Measurements from ENCODE around the gene COMP.

COMP gene

GRCh38 chr19:18745012-18745735 lies 45.9 kb downstream of the COMP start:
- no peak overlapping the region for H3K4me3 ChIP-seq (ENCODE audit: low read length)
- H4K20me1 ChIP-seq (ENCODE audit: insufficient read depth, low read length): peaks cover 16% of the 10 kb centered on the region
- H3K36me3 ChIP-seq (replicated peaks; ENCODE audit: low read depth, low read length): no peaks in the 10 kb centered on the region
- no peak overlapping the region for H3K27ac ChIP-seq (ENCODE audit: low read length)
- H3K27me3 ChIP-seq (ENCODE audit: low read depth, low read length): no peaks in the 10 kb centered on the region
- H3K4me2 ChIP-seq (ENCODE audit: low read length): no peak overlapping the region
- H3K9ac ChIP-seq (ENCODE audit: low read length): no peak overlapping the region
- no peaks in the 10 kb centered on the region for H3K9me3 ChIP-seq (ENCODE audit: insufficient read depth, low read length)
- TF ChIP-seq CTCF (IDR thresholded peaks at IDR 0.05; ENCODE audit: low read depth, low read length): no peak
- TF ChIP-seq EZH2phosphoT487 (IDR thresholded peaks at IDR 0.05; ENCODE audit: low read depth): no peak
- H2AFZ ChIP-seq (ENCODE audit: low read depth, low read length): no peak overlapping the region
- no peaks in the 10 kb centered on the region for H3K79me2 ChIP-seq (ENCODE audit: low read length)
- no peaks in the 10 kb centered on the region for H3K4me1 ChIP-seq (ENCODE audit: low read length)

DNA sequence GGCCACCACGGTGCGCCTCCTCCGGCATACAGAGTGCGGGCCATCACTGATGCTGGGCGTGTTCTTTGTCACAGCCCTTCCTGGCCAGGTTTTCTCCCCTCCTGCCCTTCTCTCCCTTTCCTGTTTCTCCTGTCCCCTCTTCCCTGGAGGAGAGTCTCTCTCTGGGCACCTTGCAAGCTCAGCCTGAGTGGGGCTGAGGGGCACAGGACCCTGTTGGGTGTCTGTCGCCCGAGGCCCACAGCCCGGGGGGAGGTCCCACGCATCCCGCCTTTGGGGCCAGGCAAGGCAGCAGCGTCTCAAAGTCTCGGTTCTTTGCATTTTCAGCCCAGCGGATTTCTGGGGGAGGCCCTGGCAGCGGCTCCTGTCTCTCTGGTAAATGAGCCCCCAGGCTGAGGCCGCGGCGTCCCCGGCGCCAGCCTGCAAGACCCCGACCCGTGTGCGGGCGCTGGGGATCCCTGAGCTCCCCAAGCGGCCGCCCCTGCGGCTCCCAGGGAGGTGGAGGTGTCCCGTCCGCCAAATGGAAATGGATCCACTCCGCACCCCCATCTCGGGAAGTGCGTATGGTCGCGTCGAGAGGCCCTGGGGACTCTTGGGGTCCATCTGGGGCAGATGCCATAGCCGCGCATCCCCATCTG lies 47.2 kb downstream of the COMP start:
- no peaks in the 10 kb centered on the region for H3K9me3 ChIP-seq (ENCODE audit: insufficient read depth, low read length)
- no peaks in the 10 kb centered on the region for H3K79me2 ChIP-seq (ENCODE audit: low read length)
- no peak overlapping the region for H3K4me2 ChIP-seq (ENCODE audit: low read length)
- no peak overlapping the region for H3K9ac ChIP-seq (ENCODE audit: low read length)
- no peak overlapping the region for H2AFZ ChIP-seq (ENCODE audit: low read depth, low read length)
- H3K4me1 ChIP-seq (ENCODE audit: low read length): no peaks in the 10 kb centered on the region
- H3K27ac ChIP-seq (ENCODE audit: low read length): no peak overlapping the region
- H3K27me3 ChIP-seq (ENCODE audit: low read depth, low read length): no peaks in the 10 kb centered on the region
- TF ChIP-seq CTCF (IDR thresholded peaks at IDR 0.05; ENCODE audit: low read depth, low read length): no peak
- TF ChIP-seq EZH2phosphoT487 (IDR thresholded peaks at IDR 0.05; ENCODE audit: low read depth): no peak
- H3K36me3 ChIP-seq (replicated peaks; ENCODE audit: low read depth, low read length): no peaks in the 10 kb centered on the region
- H4K20me1 ChIP-seq (ENCODE audit: insufficient read depth, low read length): peaks cover 21% of the 10 kb centered on the region
- H3K4me3 ChIP-seq (ENCODE audit: low read length): no peak overlapping the region

DNA sequence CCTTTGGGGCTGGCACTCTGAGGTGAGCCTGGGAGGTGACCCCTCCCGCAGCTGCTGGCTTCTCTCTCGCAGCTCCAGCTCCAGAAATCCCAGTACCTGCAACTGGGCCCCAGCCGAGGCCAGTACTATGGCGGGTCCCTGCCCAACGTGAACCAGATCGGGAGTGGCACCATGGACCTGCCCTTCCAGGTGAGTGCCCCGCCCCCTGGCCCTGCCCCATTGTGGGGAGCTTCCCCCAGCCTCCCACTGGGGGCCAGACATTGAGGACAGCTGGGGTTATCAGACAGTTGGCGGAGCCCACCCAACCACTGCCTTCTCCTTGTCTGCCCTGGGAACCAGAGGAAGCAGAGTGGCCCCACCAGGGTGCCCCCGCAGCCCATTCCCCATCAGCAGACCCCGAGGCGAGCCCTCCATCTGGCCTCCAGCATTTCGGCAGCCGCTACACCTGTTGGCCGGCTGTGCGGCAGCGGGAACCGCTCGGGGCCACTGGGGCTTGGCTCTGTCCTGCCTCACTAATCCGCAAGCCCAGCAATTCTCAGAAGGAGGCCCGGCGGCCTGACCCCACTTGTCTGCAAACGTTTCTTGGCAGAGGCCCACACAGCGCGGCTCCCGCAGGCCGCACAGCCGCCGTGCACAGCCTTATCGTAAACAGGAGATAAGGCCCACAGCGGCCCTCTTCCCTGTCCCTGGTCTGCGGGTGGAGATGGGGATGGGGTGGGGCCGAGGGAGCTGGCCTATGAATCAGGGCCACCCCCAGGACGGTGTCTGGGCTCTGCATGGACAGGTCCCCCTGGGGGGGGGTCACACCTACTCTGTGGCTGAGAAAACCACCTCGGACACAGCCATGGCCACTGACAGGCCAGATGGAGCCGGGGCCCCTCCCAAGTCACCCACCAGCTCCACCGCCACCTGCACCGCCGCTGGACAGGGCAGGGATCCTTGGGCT lies 48.0 kb downstream of the COMP start:
- H4K20me1 ChIP-seq (ENCODE audit: insufficient read depth, low read length): peaks cover 21% of the 10 kb centered on the region
- no peak for TF ChIP-seq EZH2phosphoT487 (IDR thresholded peaks at IDR 0.05; ENCODE audit: low read depth)
- no peak for TF ChIP-seq CTCF (IDR thresholded peaks at IDR 0.05; ENCODE audit: low read depth, low read length)

GRCh38 chr19:18742324-18742723 lies 48.8 kb downstream of the COMP start:
- no peak overlapping the region for H3K4me3 ChIP-seq (ENCODE audit: low read length)
- no peaks in the 10 kb centered on the region for H3K27me3 ChIP-seq (ENCODE audit: low read depth, low read length)
- H3K27ac ChIP-seq (ENCODE audit: low read length): no peak overlapping the region
- no peak overlapping the region for H3K4me2 ChIP-seq (ENCODE audit: low read length)
- H2AFZ ChIP-seq (ENCODE audit: low read depth, low read length): no peak overlapping the region
- H4K20me1 ChIP-seq (ENCODE audit: insufficient read depth, low read length): peaks cover 21% of the 10 kb centered on the region
- no peaks in the 10 kb centered on the region for H3K79me2 ChIP-seq (ENCODE audit: low read length)
- H3K36me3 ChIP-seq (replicated peaks; ENCODE audit: low read depth, low read length): no peaks in the 10 kb centered on the region
- H3K4me1 ChIP-seq (ENCODE audit: low read length): no peaks in the 10 kb centered on the region
- TF ChIP-seq EZH2phosphoT487 (IDR thresholded peaks at IDR 0.05; ENCODE audit: low read depth) (no peak), CTCF (IDR thresholded peaks at IDR 0.05; ENCODE audit: low read depth, low read length) (no peak)
- no peaks in the 10 kb centered on the region for H3K9me3 ChIP-seq (ENCODE audit: insufficient read depth, low read length)
- no peak overlapping the region for H3K9ac ChIP-seq (ENCODE audit: low read length)

More for the DNA sequence above, 48.0 kb downstream of the COMP start:
- Histone ChIP-seq H3K9me3 (ENCODE audit: insufficient read depth, low read length) (no peaks in the 10 kb centered on the region), H2AFZ (ENCODE audit: low read depth, low read length) (no peak overlapping the region), H3K27ac (ENCODE audit: low read length) (no peak overlapping the region), H3K27me3 (ENCODE audit: low read depth, low read length) (no peaks in the 10 kb centered on the region), H3K4me2 (ENCODE audit: low read length) (no peak overlapping the region), H3K4me3 (ENCODE audit: low read length) (no peak overlapping the region), H3K9ac (ENCODE audit: low read length) (no peak overlapping the region), H3K4me1 (ENCODE audit: low read length) (no peaks in the 10 kb centered on the region), H3K79me2 (ENCODE audit: low read length) (no peaks in the 10 kb centered on the region), H3K36me3 (replicated peaks; ENCODE audit: low read depth, low read length) (no peaks in the 10 kb centered on the region)
